T-helper 1 cell (primary cell): ENCODE results near the gene PACC1.
A peak's percentile ranks its signal among the peaks of the same experiment; 100 is the strongest.

ENCODE experiments used
- DNase-seq, 5 donors: peaks; one replicate each; pipeline ENCODE4 v3.0.0-alpha.2; 2012 to 2020
- total RNA-seq, 4 donors: gene quantifications; one replicate each; lab custom pipeline; 2026; lab: John Stamatoyannopoulos, UW

Gene PACC1
- total RNA-seq = 6.0 to 14.6 (median 7.0) reads per million in 4 donors

DNA sequence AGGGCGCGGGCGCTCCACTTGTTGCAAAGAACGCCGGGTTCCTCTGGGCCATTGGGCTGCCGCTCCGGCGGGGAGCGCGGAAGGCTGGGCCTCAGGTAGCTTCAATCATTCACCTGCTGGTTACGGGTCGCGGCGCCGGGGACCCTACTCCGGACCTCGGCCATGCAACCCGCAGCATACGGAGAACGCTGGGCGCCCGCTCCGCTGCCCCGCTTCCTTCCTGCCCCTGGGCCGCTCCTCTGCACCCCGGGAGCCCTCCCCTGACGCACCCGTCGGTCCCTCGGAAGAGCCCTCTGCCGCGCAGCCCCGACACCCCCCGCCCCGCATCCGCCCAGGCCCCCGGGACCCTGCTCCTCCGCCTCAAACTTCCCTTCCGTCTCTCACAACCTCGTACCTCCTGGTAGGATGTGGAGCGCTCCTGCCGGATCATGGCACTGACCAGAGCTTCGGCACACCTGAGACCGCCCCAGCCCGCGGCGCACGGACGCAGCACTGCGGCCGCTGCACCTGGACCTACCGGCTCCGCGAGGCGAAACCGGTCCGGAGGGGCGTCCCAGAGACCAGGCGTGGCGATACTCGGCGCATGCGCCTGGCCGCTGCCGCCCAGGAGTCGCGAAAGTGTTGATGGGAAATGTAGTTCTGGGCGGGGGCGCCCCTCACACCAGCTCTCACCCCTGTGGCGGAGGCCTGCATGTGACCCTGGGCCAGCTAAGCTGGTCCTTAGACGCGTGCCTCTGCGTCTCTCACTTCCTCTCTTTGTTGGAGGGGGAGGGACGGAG is at the start of gene PACC1:
Gene PACC1 (minus strand): TSS at position 559 of the 779 bp plus-strand sequence. CDS start 129 bp downstream, at position 430.
- DNase-seq = peak; percentile 77 to 91 (median 82)

DNA sequence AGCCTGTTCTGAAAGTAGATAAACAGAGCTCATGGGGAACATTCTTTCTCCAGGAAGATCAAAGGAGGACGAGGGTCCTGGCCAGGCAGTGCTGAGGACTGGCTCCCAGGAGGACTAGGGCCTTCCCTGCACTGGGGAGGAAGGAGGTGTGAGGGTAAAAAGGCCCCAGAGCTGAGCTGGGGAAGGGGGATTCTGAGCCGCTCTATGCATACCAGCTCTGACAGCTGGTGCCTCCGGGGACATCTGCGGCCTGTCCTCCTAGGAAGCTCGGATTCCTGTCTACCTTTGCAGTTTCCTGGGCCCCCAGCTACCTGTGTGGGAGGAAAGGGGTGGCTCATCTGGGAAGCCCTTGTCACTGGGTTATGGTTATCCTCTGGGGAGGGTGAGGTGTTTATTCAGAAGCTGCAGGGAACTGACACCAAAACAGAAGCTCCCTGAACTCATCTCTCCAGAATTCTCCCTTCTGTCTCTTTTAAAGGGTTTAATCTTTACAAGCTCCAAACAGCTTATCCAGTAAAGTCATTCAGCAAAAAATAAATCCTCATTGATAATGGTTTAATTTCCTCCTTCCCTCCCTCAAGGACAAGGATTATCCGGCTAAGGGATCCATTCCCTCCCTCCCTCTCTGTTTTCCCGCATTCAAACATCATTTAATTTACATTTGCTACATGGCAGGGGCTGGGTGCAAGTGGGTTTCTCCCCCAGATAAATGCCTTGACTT is 49.0 kb upstream of the PACC1 start:
- no peak for DNase-seq

GRCh38 chr1:212461916-212462660 is 47.4 kb upstream of the PACC1 start:
- no peak for DNase-seq

DNA sequence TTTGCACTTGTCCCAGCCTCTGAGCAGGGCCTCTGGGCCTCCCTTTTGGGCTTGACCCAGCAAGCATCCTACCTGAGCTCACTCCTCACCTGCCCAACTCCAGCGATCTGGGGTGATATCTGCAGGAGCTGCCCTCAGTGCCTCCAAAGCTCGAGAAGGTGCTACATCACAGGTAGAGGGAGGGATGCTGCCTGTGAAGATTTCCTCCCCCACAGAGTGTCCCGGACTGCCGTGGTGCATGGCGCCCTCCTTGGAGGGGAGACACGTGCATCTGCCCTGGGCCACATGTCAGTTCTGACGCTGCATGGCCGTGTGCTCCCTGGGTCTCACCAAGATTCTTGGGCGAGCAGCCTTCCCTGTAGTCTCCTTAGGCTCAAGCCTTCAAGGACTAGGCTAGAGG is 45.7 kb upstream of the PACC1 start:
- DNase-seq = no peak

DNA sequence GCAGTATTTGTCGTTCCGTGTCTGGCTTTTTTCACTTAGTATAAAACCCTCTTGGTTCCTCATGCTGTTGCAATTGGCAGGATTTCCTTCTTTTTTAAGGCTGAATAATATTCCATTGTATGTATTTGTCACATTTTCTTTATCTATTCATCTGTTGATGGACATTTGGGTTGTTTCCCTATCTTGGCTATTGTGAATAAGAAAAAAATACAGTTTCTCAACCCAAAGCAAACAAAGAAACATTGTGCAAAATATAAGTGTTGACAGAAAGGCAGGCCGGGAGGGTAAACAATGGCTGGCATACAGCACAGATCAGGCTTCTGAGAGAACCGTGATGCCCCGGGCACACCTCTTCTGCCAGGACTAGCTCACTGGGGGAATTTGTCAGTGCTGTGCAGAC is 45.0 kb upstream of the PACC1 start:
- no peak for DNase-seq

DNA sequence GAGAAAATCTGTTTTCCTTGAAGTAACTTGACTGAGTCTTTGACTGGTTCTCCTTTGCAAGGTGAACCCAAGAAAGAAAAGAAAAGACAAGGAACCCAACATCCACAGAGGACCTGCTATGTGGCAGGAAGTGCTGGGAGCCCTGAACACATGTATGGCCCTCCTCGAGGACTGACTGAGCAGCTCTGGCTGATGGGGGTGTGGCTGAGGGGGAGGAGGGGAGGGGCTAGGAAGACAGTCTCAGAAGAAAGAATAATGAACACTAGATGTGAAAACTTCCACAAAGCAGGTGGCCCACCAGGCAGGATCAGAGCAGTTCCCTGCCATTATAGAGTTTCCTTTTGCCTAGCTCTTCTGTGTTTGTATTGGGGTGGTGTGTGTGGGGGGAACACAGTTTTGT is 44.1 kb upstream of the PACC1 start:
- DNase-seq = no peak

DNA sequence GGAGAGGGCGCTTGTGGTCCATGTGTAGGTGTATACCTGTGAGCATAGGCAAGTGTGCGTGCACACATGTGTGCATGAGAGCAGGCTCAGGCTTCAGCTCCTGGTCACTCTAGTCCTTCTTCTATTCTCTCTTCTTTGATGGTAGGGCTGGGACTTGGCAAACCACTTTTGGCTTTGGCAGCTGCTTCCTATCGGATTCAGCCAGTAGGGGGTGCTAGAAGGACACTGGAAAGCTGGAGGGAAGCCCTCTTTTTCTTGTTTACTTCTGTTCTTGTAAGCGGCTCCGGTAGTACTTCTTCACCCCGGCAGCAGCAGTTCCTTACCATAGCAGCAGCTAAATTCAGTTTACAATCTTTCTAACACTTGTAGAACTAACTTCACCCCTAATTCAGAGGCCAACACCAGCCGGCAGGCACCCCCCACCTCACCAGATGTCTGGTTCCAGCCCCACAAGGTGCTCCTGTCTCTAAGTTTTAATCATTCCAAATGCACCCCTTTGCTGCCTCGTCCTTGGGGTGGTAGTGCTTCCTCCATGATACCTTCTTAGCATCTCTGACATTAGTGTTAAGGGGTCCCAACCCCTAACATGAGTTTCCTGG is 43.2 kb upstream of the PACC1 start:
- DNase-seq = peak in 3 of 5 donors; percentile 14 to 59 (median 38)

GRCh38 chr1:212455803-212456528 is 41.3 kb upstream of the PACC1 start:
- DNase-seq = peak; percentile 51 to 81 (median 66)

DNA sequence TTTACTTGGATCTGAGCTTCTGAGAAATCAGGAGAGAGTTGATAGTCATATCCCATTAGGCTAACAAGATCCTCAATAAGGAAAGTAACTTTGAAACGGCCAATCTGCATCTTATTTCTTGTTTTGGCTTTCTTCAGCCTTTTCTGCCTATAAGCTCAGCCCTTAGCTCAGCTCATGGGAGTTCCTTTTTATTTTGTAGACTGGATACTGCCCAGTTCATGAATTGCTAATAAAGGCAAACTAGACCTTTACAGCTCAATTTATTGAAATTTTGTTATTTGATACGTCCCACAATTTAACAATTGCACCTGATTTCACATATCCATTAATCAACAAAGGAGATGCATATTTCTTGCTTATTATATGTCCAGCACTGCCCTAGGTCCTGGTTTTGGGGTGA is 40.7 kb upstream of the PACC1 start:
- DNase-seq = no peak

GRCh38 chr1:212454741-212455140 is 40.1 kb upstream of the PACC1 start:
- no peak for DNase-seq

DNA sequence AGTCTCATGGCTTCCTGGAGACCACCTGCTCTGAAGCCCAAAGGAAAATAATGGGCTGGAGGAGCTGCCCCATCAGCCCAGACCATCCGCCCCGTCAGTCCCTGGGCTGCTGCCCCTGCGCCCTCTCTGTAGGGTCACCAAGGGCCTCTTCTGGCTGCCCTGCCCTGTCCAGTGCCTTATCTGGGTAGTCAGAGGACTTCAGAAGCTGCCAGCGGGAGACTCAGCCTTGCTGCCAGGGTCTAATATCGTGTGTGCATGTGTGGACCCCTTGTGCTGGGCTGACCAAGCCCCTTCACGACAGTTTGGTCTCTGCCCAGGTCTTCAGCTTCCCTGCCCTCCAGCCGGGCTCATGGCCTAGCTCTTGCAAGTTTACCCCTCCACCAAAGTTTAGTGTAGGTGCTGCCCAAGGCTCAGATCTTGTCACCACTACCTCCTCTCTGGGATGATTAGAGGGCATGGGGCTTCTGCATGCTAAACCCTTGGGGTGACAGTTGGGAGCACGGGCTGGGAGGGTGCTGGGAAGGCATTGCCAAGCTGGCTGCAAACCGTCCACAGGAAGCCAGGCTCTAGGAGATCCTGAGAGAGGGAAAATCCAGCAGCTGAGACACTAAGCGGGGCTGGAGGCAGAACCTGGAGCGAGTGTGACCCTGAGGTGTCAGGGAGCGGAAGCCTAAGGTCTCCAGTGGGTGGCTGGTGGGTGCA is 38.6 kb upstream of the PACC1 start:
- DNase-seq = no peak

GRCh38 chr1:212452323-212453155 is 37.9 kb upstream of the PACC1 start:
- no peak for DNase-seq

GRCh38 chr1:212451416-212452322 is 37.0 kb upstream of the PACC1 start:
- DNase-seq = no peak

DNA sequence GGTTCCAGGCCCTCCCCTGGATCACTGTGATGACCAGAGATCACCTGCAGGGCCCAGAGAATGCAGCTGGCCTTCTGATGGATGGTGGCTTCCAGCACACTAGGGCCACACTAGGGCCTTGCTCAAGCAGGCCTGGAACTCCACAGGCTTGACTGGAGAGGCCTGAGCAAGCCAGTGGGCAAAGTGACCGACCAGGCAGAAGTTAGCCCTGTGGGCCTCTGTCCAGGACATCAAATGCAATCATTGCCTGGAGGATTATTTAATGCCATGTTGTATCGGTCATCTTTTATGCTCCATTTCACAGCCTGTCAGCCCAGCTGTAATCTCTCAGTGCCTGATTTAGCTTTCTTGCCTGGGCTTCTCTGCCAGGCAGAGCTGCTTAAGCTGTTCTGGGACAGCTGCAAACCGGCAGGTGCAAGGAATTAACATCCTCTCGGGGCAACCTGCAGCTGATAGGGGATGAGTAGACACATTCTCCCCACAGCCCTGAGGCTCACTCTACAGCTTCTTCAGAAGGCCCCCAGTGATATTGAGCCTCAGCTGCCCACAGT is 35.7 kb upstream of the PACC1 start:
- no peak for DNase-seq

DNA sequence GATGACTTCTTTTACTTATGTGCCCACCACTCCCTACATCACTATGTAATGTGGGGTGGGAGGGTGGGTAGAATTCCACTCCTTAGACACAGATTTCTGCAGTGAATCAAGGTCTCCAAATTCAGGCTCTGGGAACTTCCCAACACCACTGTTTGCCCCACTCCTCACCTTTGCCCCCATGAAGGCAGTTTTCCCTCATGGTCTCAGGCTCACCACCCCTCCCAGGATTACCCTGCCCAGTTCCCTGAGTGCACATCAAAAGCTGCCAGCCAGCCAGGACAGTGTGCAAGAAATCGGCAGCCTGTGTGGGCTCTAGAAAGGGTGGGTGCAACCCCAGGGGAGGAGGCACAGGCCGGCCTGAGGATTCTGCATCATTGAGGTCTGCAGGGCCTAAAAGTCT is 32.8 kb upstream of the PACC1 start:
- DNase-seq = no peak

DNA sequence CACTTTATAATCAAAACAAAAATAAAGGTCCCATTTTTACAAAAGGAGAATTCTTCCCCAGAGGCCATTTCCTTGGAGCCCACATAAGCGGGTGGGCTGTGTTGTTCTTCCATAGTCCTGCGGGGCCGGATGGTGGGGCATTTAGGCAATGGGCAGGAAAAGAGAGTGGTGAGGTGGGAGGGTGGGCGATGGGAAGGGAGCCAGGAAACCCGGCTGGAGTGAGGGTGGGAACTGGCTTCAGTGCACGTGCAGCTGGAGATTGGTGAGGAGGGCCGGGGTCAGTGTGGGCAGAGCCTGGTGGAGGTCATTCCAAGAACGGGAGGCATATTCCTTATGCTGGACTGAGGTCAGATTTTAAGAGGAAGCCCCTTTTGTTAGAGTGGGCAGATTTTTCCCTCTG is 31.6 kb upstream of the PACC1 start:
- DNase-seq = no peak

DNA sequence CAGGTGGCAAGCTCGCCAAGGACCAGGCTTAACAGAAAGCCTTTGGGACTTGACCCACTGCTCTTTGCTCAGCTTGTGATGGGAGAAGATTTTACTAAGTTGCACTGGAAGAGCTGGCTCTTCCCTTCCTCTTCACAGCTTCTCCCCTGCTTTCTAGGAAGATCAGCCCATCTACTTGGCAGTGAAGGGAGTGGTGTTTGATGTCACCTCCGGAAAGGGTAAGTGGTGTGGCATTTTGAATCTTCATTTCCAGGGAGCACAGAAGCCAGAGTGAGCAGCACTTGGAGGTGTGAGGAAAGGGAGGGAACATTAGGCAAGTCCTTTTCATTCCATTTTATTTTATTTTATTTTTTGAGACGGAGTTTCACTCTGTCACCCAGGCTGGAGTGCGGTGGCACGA is 27.7 kb upstream of the PACC1 start:
- no peak for DNase-seq

DNA sequence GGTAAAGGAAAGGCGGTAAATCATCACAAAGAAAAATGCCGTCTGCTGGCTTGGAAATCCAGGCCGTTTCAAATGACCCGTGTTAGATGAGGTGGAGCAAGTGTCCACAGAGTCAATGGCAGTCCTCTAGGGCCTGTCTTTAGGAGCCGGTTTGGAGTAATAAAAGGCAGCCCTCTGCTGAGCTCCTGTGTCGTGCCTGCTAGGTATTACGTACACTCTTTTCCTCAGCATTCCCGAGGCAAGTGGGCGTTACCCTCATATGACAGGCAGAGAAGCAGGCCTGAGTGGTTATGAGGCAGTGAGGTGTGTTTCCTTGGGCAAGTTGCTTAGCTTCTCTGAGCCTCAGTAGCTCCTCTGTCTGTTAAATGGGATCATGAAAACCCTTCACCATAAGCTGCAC is 25.7 kb upstream of the PACC1 start:
- DNase-seq = no peak

DNA sequence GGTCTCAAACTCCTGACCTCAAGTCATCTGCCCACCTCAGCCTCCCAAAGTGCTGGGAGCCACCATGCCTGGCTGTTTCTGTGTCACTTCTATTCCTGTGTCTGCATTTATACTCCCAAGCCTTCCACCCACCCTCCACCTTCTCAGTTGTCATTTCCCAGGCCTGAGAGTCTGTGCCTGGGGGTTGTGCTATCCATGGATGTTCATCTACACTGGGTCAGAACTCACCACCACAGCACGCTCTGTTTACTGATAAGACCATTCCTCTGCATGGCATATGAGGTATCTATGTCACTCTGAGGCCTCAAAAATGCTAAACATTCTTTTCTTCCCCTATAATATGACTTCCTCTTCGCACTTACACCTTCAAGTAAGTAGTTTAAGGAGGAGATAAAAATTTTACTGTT is 24.1 kb upstream of the PACC1 start:
- no peak for DNase-seq
